GM18951 (cell line): ENCODE results near the gene PCDHGA1.
"Not testable (repeated sequence)": the region's sequence is repeated elsewhere in the genome, so short reads cannot be mapped to it uniquely, and the experiment has no call there.

Source experiments
- POLR2A ChIP-seq: IDR thresholded peaks from 4 replicates; pipeline ENCODE4 v1.6.1; 2011; ENCODE audit warnings: mild to moderate bottlenecking; ENCODE audit not compliant: insufficient read length, insufficient read depth; ENCODE audit errors: extremely low read depth
- in situ Hi-C: fragments of 300-500 bp; cut with MboI; formaldehyde crosslinking; loops from one replicate; pipeline ENCODE4 v1.12.0; 2022; ENCODE audit warnings: low sequenced_read_pairs, mixed read lengths, inconsistent platforms; ENCODE audit not compliant: unreplicated experiment

The PCDHGA1 gene

GRCh38 chr5:141330299-141331080, at the start of gene PCDHGA1:
PCDHGA1 (plus strand) TSS chr5:141330514.
- in situ Hi-C loops, result no loop called here

GRCh38 chr5:141298376-141298775, 31.9 kb upstream of the PCDHGA1 start:
- no peak for TF ChIP-seq POLR2A
- in situ Hi-C loops, result no loop called here

More at GRCh38 chr5:141330299-141331080, at the start of gene PCDHGA1:
- no peak for TF ChIP-seq POLR2A

GRCh38 chr5:141303756-141304155, 26.6 kb upstream of the PCDHGA1 start, which contains the start of gene SLC25A2:
SLC25A2 (minus strand) TSS chr5:141304049; CDS start chr5:141303865, 184 bp downstream.
- TF ChIP-seq POLR2A, result no peak
- in situ Hi-C loops, result no loop called here

GRCh38 chr5:141306630-141307029, 23.7 kb upstream of the PCDHGA1 start:
- in situ Hi-C loops, result no loop called here
- TF ChIP-seq POLR2A, result no peak

- no peak for TF ChIP-seq POLR2A
- in situ Hi-C loops, result no loop called here
Measured at GRCh38 chr5:141313711-141314110, 16.6 kb upstream of the PCDHGA1 start.

GRCh38 chr5:141316963-141317362, 13.4 kb upstream of the PCDHGA1 start:
- in situ Hi-C loops, result not testable (repeated sequence)

GRCh38 chr5:141319202-141319601, 11.1 kb upstream of the PCDHGA1 start:
- in situ Hi-C loops, result no loop called here
- no peak for TF ChIP-seq POLR2A

GRCh38 chr5:141319699-141320098, 10.6 kb upstream of the PCDHGA1 start:
- no peak for TF ChIP-seq POLR2A
- in situ Hi-C loops, result no loop called here

GRCh38 chr5:141320225-141321169, 9.8 kb upstream of the PCDHGA1 start, which contains the start of gene TAF7:
TAF7 (minus strand) TSS chr5:141320784; CDS start chr5:141320044, 740 bp downstream.
- in situ Hi-C loops, result no loop called here
- TF ChIP-seq POLR2A, result peak; percentile 98

GRCh38 chr5:141322261-141322660, 8.1 kb upstream of the PCDHGA1 start:
- TF ChIP-seq POLR2A, result no peak
- in situ Hi-C loops, result no loop called here

GRCh38 chr5:141326088-141326854, 4.0 kb upstream of the PCDHGA1 start:
- no peak for TF ChIP-seq POLR2A
- in situ Hi-C loops, result no loop called here

GRCh38 chr5:141328231-141328630, 2.1 kb upstream of the PCDHGA1 start:
- no peak for TF ChIP-seq POLR2A
- in situ Hi-C loops, result no loop called here

- in situ Hi-C loops, result not testable (repeated sequence)
Measured at GRCh38 chr5:141332571-141332970, 2.3 kb downstream of the PCDHGA1 start.
